Stimulated activated CD4-positive, alpha-beta T cell treated with anti-CD3 and anti-CD28 coated beads, Interleukin-12 subunit alpha, Interleukin-12 subunit beta, amount 100 ng/mL, for 48 hours (primary cell): ENCODE data around the gene SCYL1.
"Not testable (repeated sequence)": the region's sequence is repeated elsewhere in the genome, so short reads cannot be mapped to it uniquely, and the experiment has no call there.

Experiments
- DNase-seq, 3 donors: peaks; one replicate each; pipeline ENCODE4 v3.0.0-alpha.2; 2020; ENCODE audit warnings: low read depth in 2 of 3, low spot score in 1 of 3

The SCYL1 gene

GRCh38 chr11:65505466-65506289 lies 19.2 kb upstream of the SCYL1 start:
- no peak for DNase-seq

- DNase-seq, result no peak
Measured at GRCh38 chr11:65506290-65506771, 18.6 kb upstream of the SCYL1 start.

- no peak for DNase-seq
Measured at GRCh38 chr11:65506772-65507505, 17.9 kb upstream of the SCYL1 start.

DNA sequence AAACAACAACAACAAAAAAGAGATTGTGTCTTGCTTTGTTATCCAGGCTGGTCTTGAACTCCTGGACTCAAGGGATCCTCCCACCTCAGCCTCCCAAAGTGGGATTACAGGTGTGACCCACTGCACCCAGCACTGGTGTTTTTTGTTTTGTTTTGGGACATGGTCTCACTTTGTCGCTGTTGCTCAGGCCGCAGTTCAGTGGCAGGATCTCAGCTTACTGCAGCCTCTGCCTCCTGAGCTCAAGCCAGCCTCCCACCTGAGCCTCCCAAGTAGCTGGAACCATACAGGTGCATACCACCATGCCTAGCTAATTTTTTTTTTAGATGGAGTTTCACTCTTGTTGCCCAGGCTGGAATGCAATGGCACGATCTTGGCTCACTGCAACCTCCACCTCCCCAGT lies 12.6 kb upstream of the SCYL1 start:
- not testable (repeated sequence) for DNase-seq

GRCh38 chr11:65516135-65516968 lies 8.5 kb upstream of the SCYL1 start:
- no peak for DNase-seq

DNA sequence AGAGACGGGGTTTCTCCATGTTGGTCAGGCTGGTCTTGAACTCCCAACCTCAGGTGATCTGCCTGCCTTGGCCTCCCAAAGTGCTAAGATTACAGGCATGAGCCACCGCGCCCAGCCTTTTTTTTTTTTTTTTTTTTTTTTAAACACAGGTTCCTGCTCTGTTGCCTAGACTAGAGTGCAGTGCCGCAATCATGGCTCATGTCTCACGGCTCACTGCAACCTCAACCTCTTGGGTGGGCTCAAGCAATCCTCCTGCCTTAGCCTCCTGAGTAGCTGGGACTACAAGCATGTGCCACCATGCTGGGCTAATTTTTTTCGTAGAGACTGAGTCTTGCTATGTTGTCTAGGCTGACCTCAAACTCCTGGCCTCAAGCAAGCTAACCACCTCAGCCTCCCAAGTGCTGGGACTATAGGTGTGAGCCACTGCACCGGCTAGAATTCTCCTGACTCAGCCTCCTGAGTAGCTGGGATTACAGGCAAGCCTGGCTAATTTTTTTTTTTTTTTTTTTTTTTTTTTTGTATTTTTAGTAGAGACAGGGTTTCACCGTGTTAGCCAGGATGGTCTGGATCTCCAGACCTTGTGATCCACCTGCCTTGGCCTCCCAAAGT lies 5.8 kb upstream of the SCYL1 start:
- DNase-seq, result not testable (repeated sequence)

- not testable (repeated sequence) for DNase-seq
Measured at GRCh38 chr11:65521777-65522521, 2.9 kb upstream of the SCYL1 start.

- not testable (repeated sequence) for DNase-seq
Measured at GRCh38 chr11:65522718-65523630, 1.9 kb upstream of the SCYL1 start.

DNA sequence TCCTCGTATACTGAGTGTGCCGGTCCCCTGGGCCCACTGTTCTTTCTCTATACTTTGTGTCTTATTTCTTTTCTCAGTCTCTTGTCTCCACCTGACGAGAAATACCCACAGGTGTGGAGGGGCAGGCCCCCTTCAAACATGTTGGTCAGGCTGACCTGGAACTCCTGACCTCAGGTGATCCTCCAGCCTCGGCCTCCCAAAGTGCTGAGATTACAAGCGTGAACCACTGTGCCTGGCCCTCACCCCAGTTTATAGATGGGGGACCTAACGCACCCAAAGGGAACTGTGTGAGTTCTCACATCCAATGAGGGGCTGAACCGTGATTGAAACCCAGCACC lies 1.3 kb upstream of the SCYL1 start:
- not testable (repeated sequence) for DNase-seq

- DNase-seq, result no peak
Measured at GRCh38 chr11:65524014-65524740, 706 bp upstream of the SCYL1 start.

DNA sequence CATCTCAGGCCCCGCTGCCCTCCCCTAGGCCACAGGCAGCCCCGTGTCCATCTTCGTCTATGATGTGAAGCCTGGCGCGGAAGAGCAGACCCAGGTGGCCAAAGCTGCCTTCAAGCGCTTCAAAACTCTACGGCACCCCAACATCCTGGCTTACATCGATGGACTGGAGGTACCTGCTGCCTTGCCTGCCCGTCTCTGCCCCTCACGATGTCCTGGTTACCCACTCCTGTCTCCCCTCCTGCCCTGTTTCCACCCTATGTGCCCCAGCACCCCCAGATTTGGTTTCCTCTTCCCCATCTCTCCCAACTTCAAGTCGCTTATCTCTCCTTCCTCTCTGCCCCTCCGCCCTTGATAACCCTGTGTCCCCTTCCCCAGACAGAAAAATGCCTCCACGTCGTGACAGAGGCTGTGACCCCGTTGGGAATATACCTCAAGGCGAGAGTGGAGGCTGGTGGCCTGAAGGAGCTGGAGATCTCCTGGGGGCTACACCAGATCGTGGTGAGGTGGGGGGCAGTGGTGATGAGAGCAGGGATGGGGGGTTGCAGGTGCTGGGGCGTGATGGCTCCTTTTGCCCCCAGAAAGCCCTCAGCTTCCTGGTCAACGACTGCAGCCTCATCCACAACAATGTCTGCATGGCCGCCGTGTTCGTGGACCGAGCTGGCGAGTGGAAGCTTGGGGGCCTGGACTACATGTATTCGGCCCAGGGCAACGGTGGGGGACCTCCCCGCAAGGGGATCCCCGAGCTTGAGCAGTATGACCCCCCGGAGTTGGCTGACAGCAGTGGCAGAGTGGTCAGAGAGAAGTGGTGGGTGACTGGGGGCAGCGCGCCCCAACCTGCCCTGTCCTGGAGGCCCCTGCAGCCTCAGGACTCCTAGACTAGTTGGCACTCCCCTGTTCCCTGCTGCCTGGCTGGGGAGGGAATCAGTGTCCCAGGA lies 930 bp downstream of the SCYL1 start:
- DNase-seq, result no peak

DNA sequence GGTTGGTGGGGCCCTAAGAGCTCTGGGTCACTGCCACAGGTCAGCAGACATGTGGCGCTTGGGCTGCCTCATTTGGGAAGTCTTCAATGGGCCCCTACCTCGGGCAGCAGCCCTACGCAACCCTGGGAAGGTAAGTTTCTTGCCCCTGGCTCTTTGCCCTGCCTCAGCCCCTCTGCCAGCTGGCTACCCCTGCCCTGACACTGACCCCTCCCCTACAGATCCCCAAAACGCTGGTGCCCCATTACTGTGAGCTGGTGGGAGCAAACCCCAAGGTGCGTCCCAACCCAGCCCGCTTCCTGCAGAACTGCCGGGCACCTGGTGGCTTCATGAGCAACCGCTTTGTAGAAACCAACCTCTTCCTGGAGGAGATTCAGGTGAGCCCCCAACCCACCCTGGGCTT lies 1.9 kb downstream of the SCYL1 start:
- no peak for DNase-seq

GRCh38 chr11:65528819-65529350 lies 4.0 kb downstream of the SCYL1 start:
- no peak for DNase-seq

DNA sequence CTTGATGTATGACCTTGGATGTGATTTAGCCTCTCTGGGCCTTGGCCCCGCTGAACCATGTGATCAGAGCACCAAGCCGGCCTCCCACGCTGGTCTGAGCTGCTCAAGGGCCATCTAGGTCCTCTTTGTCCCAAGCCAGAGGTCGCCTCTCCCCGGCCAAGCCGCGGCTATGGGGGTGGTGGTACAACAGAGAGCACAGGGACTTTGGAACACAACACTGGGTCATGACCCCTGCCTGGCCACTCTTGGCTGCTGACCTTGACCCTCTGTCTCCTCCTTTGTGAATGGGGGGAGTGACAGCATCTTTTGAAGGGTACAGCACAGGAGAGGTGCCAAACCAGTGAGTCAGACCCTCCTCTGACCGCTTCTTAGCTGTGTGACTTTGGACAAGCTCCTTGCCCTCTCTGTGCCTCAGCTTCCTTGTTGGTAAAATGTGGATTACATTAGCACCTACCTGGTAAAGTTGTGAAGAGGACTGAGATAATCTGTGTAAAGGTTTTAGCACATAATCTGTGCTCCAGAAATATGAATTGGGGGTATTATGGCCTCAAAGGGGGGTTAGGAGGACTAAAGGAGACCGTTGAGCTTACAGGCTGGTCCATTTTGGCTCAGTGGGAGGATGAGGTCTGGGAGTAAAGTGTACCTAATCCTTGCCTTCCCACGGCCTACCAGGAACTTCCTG lies 4.7 kb downstream of the SCYL1 start:
- DNase-seq, result no peak

DNA sequence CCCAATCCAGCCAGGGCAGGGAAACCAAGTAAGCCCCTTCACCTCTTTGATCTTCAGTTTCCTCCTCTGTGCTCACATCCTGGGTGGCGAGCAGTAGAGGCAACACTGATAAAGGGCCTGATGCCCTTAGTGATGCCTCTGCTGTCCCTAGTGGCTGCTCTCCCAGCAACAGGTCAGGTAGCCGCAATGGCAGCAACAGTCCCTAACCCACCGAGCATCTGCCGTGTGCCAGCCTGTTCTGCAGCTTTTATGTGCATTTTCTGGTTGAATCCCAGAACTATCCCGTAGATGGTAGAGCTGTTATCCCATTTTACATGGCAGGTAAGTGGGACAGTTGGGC lies 5.2 kb downstream of the SCYL1 start:
- DNase-seq, result no peak

GRCh38 chr11:65532388-65533064 lies 7.6 kb downstream of the SCYL1 start:
- no peak for DNase-seq
